Endothelial cell of umbilical vein (primary cell): ENCODE data around the gene HOXA1.

Source experiments
- CTCF ChIP-seq, 2 donors: IDR thresholded peaks; 1 replicate in 1 of 2; 2 replicates in 1 of 2; pipeline ENCODE4 v1.5.1; 2011; ENCODE audit warnings: low read length in 2 of 2, mild to moderate bottlenecking in 2 of 2, moderate library complexity in 2 of 2, control low read depth in 1 of 2, inconsistent platforms in 1 of 2, low read depth in 1 of 2; ENCODE audit not compliant: insufficient read depth in 1 of 2; ENCODE audit errors: extremely low read depth in 1 of 2
- EZH2 ChIP-seq: IDR thresholded peaks from 2 replicates; pipeline ENCODE4 v1.6.1; 2012; ENCODE audit warnings: borderline replicate concordance, low read depth, mild to moderate bottlenecking, moderate library complexity, low read length, inconsistent platforms; ENCODE audit not compliant: severe bottlenecking
- FOS ChIP-seq: IDR thresholded peaks from 2 replicates; pipeline ENCODE4 v1.6.1; 2011; ENCODE audit warnings: mild to moderate bottlenecking, low read length, moderate library complexity, borderline replicate concordance; ENCODE audit not compliant: insufficient read depth
- JUN ChIP-seq: IDR thresholded peaks from 2 replicates; pipeline ENCODE4 v1.6.1; 2011; ENCODE audit warnings: borderline replicate concordance, low read depth; ENCODE audit not compliant: insufficient read length, insufficient read depth
- MAX ChIP-seq: IDR thresholded peaks from 2 replicates; pipeline ENCODE4 v1.6.1; 2011; ENCODE audit not compliant: insufficient read depth, insufficient read length
- MYC ChIP-seq: IDR thresholded peaks from one replicate; pipeline ENCODE4 v1.6.1; 2011; ENCODE audit warnings: mild to moderate bottlenecking, low read depth, low read length
- POLR2A ChIP-seq: IDR thresholded peaks from 2 replicates; pipeline ENCODE4 v1.6.1; 2012; ENCODE audit warnings: low read depth, mild to moderate bottlenecking, control low read depth, low read length
- POLR2AphosphoS5 ChIP-seq: IDR thresholded peaks from 2 replicates; pipeline ENCODE4 v1.6.1; 2012; ENCODE audit warnings: low read depth, mild to moderate bottlenecking, control low read depth, low read length, moderate library complexity; ENCODE audit not compliant: insufficient read depth

- TF ChIP-seq CTCF (IDR thresholded peaks at IDR 0.05; ENCODE audit: extremely low read depth in 1 of 2, insufficient read depth in 1 of 2, low read depth in 1 of 2, low read length in 2 of 2) (no peak), JUN (no peak), POLR2AphosphoS5 (peak; percentile 8), EZH2 (no peak), POLR2A (peak; percentile 27), MYC (no peak), MAX (no peak), FOS (no peak)
Measured at GRCh38 chr7:27106181-27106900, 10.5 kb upstream of the HOXA1 start.
